ENCODE data around the gene WWOX.

Gene WWOX

DNA sequence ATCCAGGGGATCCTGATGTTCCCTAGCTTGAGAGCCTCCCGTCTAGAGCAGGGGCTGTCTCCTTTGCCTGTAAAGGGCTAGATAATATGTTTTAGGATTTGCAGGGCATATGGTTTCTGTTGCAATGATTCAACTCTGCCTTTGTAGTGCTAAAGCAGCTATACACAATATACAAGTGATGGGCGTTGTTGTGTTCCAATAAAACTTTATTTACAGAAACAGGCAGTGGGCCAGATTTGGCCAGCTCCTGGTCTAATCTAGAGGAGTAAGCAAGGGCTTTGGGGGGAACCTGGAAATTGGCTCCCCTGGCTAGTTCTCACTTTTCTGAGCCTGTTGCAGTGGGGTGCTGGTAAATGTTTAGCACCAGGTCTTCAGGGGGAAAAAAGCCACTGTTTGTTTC lies 13.8 kb downstream of the WWOX start:
- DNase-seq, result no peak
- Histone ChIP-seq H3F3A (ENCODE audit: insufficient read depth, low read length) (no peaks in the 10 kb centered on the region), H3K9ac (ENCODE audit: low read length) (no peak overlapping the region), H3K79me2 (ENCODE audit: low read length) (no peaks in the 10 kb centered on the region), H3K9me2 (replicated peaks; ENCODE audit: insufficient read depth, low read length) (no peaks in the 10 kb centered on the region), H3K27ac (ENCODE audit: low read length) (no peak overlapping the region), H3K4me2 (ENCODE audit: low read depth, low read length) (no peak overlapping the region), H3K4me3 (ENCODE audit: low read length) (no peak overlapping the region), H3K9me3 (replicated peaks; ENCODE audit: insufficient read depth, low read length) (no peaks in the 10 kb centered on the region), H3K36me3 (replicated peaks; ENCODE audit: insufficient read depth, low read length) (no peaks in the 10 kb centered on the region), H2AFZ (ENCODE audit: low read length) (no peak overlapping the region), H4K20me1 (ENCODE audit: insufficient read depth, low read length) (no peaks in the 10 kb centered on the region), H3K4me1 (ENCODE audit: low read length) (no peaks in the 10 kb centered on the region), H3K27me3 (replicated peaks; ENCODE audit: insufficient read depth, low read length) (no peaks in the 10 kb centered on the region)
- TF ChIP-seq EZH2 (optimal IDR thresholded peaks at IDR 0.05; ENCODE audit: low read depth, low read length) (no peak), EZH2phosphoT487 (IDR thresholded peaks at IDR 0.05; ENCODE audit: low read length) (no peak)
- TF ChIP-seq, protein P1, sequence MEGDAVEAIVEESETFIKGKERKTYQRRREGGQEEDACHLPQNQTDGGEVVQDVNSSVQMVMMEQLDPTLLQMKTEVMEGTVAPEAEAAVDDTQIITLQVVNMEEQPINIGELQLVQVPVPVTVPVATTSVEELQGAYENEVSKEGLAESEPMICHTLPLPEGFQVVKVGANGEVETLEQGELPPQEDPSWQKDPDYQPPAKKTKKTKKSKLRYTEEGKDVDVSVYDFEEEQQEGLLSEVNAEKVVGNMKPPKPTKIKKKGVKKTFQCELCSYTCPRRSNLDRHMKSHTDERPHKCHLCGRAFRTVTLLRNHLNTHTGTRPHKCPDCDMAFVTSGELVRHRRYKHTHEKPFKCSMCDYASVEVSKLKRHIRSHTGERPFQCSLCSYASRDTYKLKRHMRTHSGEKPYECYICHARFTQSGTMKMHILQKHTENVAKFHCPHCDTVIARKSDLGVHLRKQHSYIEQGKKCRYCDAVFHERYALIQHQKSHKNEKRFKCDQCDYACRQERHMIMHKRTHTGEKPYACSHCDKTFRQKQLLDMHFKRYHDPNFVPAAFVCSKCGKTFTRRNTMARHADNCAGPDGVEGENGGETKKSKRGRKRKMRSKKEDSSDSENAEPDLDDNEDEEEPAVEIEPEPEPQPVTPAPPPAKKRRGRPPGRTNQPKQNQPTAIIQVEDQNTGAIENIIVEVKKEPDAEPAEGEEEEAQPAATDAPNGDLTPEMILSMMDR (IDR thresholded peaks at IDR 0.05; ENCODE audit: low read length), result no peak

DNA sequence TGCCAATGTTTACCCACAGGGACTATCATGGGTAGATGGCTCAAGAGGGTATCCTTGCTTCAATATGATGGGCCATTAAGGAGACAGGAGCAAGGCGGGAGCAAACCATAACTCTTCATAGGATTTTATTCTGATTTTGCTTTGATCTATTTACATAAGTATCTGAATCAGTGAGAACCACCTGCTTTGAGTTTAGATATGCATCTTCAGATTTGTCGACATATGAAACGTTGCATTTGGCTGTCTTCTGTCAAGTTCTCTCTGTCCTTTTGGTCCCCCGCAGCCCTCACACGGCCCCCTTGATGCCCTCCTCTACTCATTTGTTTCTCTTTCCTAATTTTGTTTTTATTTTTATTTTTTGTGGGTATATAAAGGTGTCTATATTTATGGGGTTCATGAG lies 16.2 kb downstream of the WWOX start:
- Histone ChIP-seq H3K4me2 (ENCODE audit: low read depth, low read length) (no peak overlapping the region), H3K36me3 (replicated peaks; ENCODE audit: insufficient read depth, low read length) (no peaks in the 10 kb centered on the region), H3K27ac (ENCODE audit: low read length) (no peak overlapping the region), H3K9ac (ENCODE audit: low read length) (no peak overlapping the region), H3K4me3 (ENCODE audit: low read length) (no peak overlapping the region), H3K9me3 (replicated peaks; ENCODE audit: insufficient read depth, low read length) (no peaks in the 10 kb centered on the region), H3K9me2 (replicated peaks; ENCODE audit: insufficient read depth, low read length) (no peaks in the 10 kb centered on the region), H4K20me1 (ENCODE audit: insufficient read depth, low read length) (no peaks in the 10 kb centered on the region), H3K79me2 (ENCODE audit: low read length) (no peaks in the 10 kb centered on the region), H3F3A (ENCODE audit: insufficient read depth, low read length) (no peaks in the 10 kb centered on the region), H2AFZ (ENCODE audit: low read length) (no peak overlapping the region), H3K27me3 (replicated peaks; ENCODE audit: insufficient read depth, low read length) (no peaks in the 10 kb centered on the region), H3K4me1 (ENCODE audit: low read length) (no peaks in the 10 kb centered on the region)
- TF ChIP-seq EZH2phosphoT487 (IDR thresholded peaks at IDR 0.05; ENCODE audit: low read length) (no peak), EZH2 (optimal IDR thresholded peaks at IDR 0.05; ENCODE audit: low read depth, low read length) (no peak)
- TF ChIP-seq, protein P1 (IDR thresholded peaks at IDR 0.05; ENCODE audit: low read length), result no peak
- DNase-seq, result no peak

DNA sequence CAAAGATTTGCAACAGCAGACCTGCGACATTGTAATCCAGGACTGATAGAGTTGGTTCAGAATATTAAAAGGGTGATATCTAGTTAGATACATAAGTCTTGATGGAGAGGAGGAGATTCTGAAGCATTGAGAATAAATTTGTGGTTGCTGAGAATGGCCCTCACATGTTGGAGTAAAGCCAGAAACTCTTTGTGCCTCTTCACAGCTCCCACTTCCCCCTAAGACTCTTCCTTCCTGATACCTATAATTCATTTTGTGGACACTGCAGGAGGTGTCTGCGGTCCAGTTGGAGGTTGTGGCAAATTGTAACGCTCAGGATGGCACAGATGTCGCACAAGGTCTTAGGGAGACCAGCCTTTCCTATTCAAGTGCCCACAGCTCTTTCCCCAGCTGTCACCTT lies 17.5 kb downstream of the WWOX start:
- Histone ChIP-seq H3K79me2 (ENCODE audit: low read length) (no peaks in the 10 kb centered on the region), H3K4me2 (ENCODE audit: low read depth, low read length) (no peak overlapping the region), H3K9me3 (replicated peaks; ENCODE audit: insufficient read depth, low read length) (no peaks in the 10 kb centered on the region), H3K4me1 (ENCODE audit: low read length) (no peaks in the 10 kb centered on the region), H2AFZ (ENCODE audit: low read length) (no peak overlapping the region), H3K27me3 (replicated peaks; ENCODE audit: insufficient read depth, low read length) (no peaks in the 10 kb centered on the region), H3K4me3 (ENCODE audit: low read length) (no peak overlapping the region), H3F3A (ENCODE audit: insufficient read depth, low read length) (no peaks in the 10 kb centered on the region), H4K20me1 (ENCODE audit: insufficient read depth, low read length) (no peaks in the 10 kb centered on the region), H3K9me2 (replicated peaks; ENCODE audit: insufficient read depth, low read length) (no peaks in the 10 kb centered on the region), H3K9ac (ENCODE audit: low read length) (no peak overlapping the region), H3K36me3 (replicated peaks; ENCODE audit: insufficient read depth, low read length) (no peaks in the 10 kb centered on the region), H3K27ac (ENCODE audit: low read length) (no peak overlapping the region)
- no peak for DNase-seq
- no peak for TF ChIP-seq EZH2phosphoT487 (IDR thresholded peaks at IDR 0.05; ENCODE audit: low read length)
- no peak for TF ChIP-seq EZH2 (optimal IDR thresholded peaks at IDR 0.05; ENCODE audit: low read depth, low read length)
- TF ChIP-seq, protein P1 (IDR thresholded peaks at IDR 0.05; ENCODE audit: low read length), result no peak

All from MM.1S (cell line).